ENCODE measurements around the gene PACRG.

GRCh38 chr6:162973151-162973872 is 245.5 kb downstream of the PACRG start:
- no peak for TF ChIP-seq CTCF (IDR thresholded peaks at IDR 0.05)
- TF ChIP-seq POLR2AphosphoS5 (IDR thresholded peaks at IDR 0.05): no peak
- no peak for TF ChIP-seq POLR2A (IDR thresholded peaks at IDR 0.05)

Measured in prostate gland (tissue), 2 donors.